ENCODE results near the gene ARHGDIB.

DNA sequence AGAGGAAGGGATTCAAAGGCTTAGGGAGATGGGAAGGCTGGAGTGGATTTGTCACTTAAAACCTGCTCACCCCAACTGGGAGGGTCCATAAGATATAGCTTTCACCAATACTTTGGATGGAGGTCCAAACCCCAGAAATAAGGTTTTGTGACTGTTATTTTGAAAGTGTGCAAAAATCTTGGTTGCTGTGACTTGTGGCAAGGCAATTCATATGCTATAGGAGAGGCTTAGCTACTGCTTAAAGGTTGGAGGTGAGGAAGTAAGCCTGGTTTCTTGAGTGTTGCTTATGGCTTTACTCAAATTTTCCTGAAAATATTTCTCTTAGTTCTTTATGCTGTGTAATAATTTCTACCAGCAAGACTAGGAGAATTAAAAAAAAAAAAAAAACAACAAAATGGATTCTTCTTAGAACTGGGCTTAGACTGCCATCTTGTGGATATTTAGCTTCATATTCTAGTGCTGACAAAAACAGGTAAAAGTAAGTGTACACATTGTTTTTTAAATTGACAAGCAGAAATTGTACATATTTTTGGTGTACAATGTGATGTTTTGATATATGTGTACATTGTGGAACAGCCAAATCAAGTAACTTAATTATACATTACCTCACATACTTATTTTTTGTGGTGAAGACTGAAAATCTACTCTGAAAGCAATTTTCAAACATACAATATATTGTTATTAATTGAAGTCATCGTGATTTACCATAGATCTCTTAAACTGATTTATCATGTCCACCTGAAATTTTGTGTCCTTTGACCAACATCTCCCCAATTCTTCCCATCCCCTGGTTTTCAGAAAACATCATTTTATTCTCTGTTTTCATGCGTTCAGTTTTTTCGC, 34.4 kb upstream of the ARHGDIB start:
- TF ChIP-seq, protein P1, sequence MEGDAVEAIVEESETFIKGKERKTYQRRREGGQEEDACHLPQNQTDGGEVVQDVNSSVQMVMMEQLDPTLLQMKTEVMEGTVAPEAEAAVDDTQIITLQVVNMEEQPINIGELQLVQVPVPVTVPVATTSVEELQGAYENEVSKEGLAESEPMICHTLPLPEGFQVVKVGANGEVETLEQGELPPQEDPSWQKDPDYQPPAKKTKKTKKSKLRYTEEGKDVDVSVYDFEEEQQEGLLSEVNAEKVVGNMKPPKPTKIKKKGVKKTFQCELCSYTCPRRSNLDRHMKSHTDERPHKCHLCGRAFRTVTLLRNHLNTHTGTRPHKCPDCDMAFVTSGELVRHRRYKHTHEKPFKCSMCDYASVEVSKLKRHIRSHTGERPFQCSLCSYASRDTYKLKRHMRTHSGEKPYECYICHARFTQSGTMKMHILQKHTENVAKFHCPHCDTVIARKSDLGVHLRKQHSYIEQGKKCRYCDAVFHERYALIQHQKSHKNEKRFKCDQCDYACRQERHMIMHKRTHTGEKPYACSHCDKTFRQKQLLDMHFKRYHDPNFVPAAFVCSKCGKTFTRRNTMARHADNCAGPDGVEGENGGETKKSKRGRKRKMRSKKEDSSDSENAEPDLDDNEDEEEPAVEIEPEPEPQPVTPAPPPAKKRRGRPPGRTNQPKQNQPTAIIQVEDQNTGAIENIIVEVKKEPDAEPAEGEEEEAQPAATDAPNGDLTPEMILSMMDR (IDR thresholded peaks at IDR 0.05) = peak; percentile 40 to 92 (median 73)
- no peak for TF ChIP-seq POLR2A (IDR thresholded peaks at IDR 0.05)

Data from adrenal gland (tissue), 5 donors.